Peyer's patch (tissue), 4 donors: ENCODE measurements around the gene INA. TPM values are rescaled to one million over a fixed set of nuclear protein-coding genes. Genes with fewer than 3 reads are reported as not detected.

Experiments
- DNase-seq, 3 donors: peaks; one replicate each; pipeline ENCODE4 v3.0.0-alpha.2; 2017 to 2019
- H3K27ac ChIP-seq, 4 donors: fragments of 200-600 bp; sonication (generic); one replicate each; pipeline ENCODE4 v1.5.1; 2016 to 2019
- H3K27me3 ChIP-seq, 2 donors: fragments of 200-600 bp; sonication (generic); one replicate each; pipeline ENCODE4 v1.5.1; 2019
- H3K36me3 ChIP-seq, 3 donors: fragments of 200-600 bp; sonication (generic); one replicate each; pipeline ENCODE4 v1.5.1; 2016 to 2019
- H3K4me1 ChIP-seq, 4 donors: fragments of 200-600 bp; sonication (generic); one replicate each; pipeline ENCODE4 v1.5.1; 2016 to 2019
- H3K4me3 ChIP-seq, 4 donors: fragments of 200-600 bp; sonication (generic); 1 replicate in 3 of 4; 2 replicates in 1 of 4; pipeline ENCODE4 v1.5.1; 2016 to 2019; ENCODE audit warnings: mild to moderate bottlenecking in 1 of 4
- H3K9me3 ChIP-seq, 4 donors: fragments of 200-600 bp; sonication (generic); one replicate each; pipeline ENCODE4 v1.5.1; 2016 to 2019; ENCODE audit warnings: mild to moderate bottlenecking in 1 of 4
- CTCF ChIP-seq, 6 experiments: fragments of 450-650 bp in 4 of 6; fragments of 200-600 bp in 2 of 6; sonication (generic) in 1 of 6; IDR thresholded peaks; one replicate each; pipeline ENCODE4 v1.5.1; 2017 to 2019; ENCODE audit warnings: antibody characterized with exemption in 6 of 6, mild to moderate bottlenecking in 3 of 6, moderate library complexity in 1 of 6
- POLR2A ChIP-seq, 2 donors: fragments of 450-650 bp; IDR thresholded peaks; one replicate each; pipeline ENCODE4 v1.5.1; 2017; ENCODE audit warnings: antibody characterized with exemption in 2 of 2, mild to moderate bottlenecking in 2 of 2, moderate library complexity in 2 of 2
- total RNA-seq, 4 donors: library from RNA; depleted of rRNA; stranded (reverse); fragments of >200 nt; gene quantifications; one replicate each; pipeline ENCODE4 v1.1.0, GENCODE V29; 2016

Gene INA
- total RNA-seq, result 1 to 10 TPM in 1 of 4 donors, under 1 TPM in 1, not detected in 2; 0.35 to 1.1 TPM

- no peaks in the 10 kb centered on the region for H3K36me3 ChIP-seq
- DNase-seq, result no peak
- H3K4me1 ChIP-seq, result peaks cover 0 to 17% (median 4%) of the 10 kb centered on the region in 4 donors
- peaks cover 0 to 28% of the 10 kb centered on the region in 2 donors for H3K27me3 ChIP-seq
- peak within 1 kb of the TSS in 3 of 4 donors; percentile 23 to 34 (median 32) for H3K4me3 ChIP-seq
- TF ChIP-seq POLR2A (IDR thresholded peaks at IDR 0.05) (no peak), CTCF (IDR thresholded peaks at IDR 0.05) (no peak)
- H3K9me3 ChIP-seq, result no peaks in the 10 kb centered on the region
- H3K27ac ChIP-seq, result no peak within 1 kb of the TSS
Observed at GRCh38 chr10:103276896-103277712, at the start of gene INA. Gene INA (plus strand): TSS chr10:103277138. CDS start chr10:103277212, 74 bp downstream.

GRCh38 chr10:103227416-103227815 lies 49.5 kb upstream of the INA start:
- Histone ChIP-seq H3K36me3 (no peaks in the 10 kb centered on the region), H3K27me3 (no peaks in the 10 kb centered on the region), H3K9me3 (peaks cover 0 to 14% (median 5%) of the 10 kb centered on the region in 4 donors), H3K4me3 (no peak overlapping the region), H3K4me1 (peaks cover 0 to 30% (median 0%) of the 10 kb centered on the region in 4 donors), H3K27ac (peak overlapping the region in 2 of 4 donors; percentile 57 to 85)
- TF ChIP-seq POLR2A (IDR thresholded peaks at IDR 0.05) (no peak), CTCF (IDR thresholded peaks at IDR 0.05) (no peak)
- no peak for DNase-seq

GRCh38 chr10:103231047-103231551 lies 45.8 kb upstream of the INA start:
- Histone ChIP-seq H3K27ac (peak overlapping the region in 3 of 4 donors; percentile 33 to 75 (median 65)), H3K27me3 (no peaks in the 10 kb centered on the region), H3K9me3 (no peaks in the 10 kb centered on the region), H3K4me3 (no peak overlapping the region), H3K36me3 (no peaks in the 10 kb centered on the region), H3K4me1 (peaks cover 0 to 30% (median 0%) of the 10 kb centered on the region in 4 donors)
- no peak for DNase-seq
- no peak for TF ChIP-seq CTCF (IDR thresholded peaks at IDR 0.05)
- no peak for TF ChIP-seq POLR2A (IDR thresholded peaks at IDR 0.05)

- Histone ChIP-seq H3K36me3 (no peaks in the 10 kb centered on the region), H3K27me3 (no peaks in the 10 kb centered on the region), H3K27ac (peak overlapping the region in 3 of 4 donors; percentile 17 to 75 (median 55)), H3K4me1 (peaks cover 0 to 30% (median 0%) of the 10 kb centered on the region in 4 donors), H3K4me3 (no peak overlapping the region), H3K9me3 (no peaks in the 10 kb centered on the region)
- TF ChIP-seq POLR2A (IDR thresholded peaks at IDR 0.05), result no peak
- no peak for TF ChIP-seq CTCF (IDR thresholded peaks at IDR 0.05)
- DNase-seq, result no peak
Observed at GRCh38 chr10:103232131-103232673, 44.7 kb upstream of the INA start.

GRCh38 chr10:103232772-103233488 lies 44.0 kb upstream of the INA start:
- DNase-seq, result no peak
- TF ChIP-seq POLR2A (IDR thresholded peaks at IDR 0.05) (no peak), CTCF (IDR thresholded peaks at IDR 0.05) (no peak)
- no peaks in the 10 kb centered on the region for H3K9me3 ChIP-seq
- no peaks in the 10 kb centered on the region for H3K27me3 ChIP-seq
- H3K4me3 ChIP-seq, result no peak overlapping the region
- H3K27ac ChIP-seq, result no peak overlapping the region
- H3K4me1 ChIP-seq, result peaks cover 0 to 25% (median 0%) of the 10 kb centered on the region in 4 donors
- H3K36me3 ChIP-seq, result no peaks in the 10 kb centered on the region
